ENCODE results near the gene CPNE7.

Gene CPNE7

DNA sequence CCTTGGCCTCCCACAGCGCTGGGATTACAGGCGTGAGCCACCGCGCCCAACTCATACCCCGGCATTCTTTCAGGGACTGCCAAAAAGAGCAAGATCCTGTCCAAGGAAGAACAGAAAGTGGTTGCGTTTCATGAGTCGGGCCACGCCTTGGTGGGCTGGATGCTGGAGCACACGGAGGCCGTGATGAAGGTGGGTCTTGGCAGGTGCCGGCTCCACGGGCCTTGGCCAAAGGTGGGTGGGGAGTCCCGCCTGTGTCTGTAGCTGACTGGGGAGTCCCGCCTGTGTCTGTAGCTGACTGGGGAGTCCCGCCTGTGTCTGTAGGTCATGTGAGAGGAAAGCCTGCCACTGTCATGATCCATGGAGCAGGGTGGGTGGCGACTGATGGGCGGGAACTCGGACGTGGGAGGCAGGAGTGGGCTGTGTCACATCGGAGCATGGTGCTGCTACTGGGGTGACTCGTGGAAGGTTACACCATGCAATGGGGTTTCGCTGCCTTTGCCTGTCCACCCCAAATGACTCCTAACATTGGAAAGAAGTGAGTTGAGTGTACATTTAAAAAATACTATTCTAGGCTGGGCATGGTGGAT lies 25.0 kb upstream of the CPNE7 start:
- no peak for DNase-seq

GRCh38 chr16:89552329-89552728 lies 23.2 kb upstream of the CPNE7 start:
- no peak for DNase-seq

GRCh38 chr16:89552913-89553312 lies 22.6 kb upstream of the CPNE7 start:
- DNase-seq: no peak

- no peak for DNase-seq
These were observed 21.8 kb upstream of the CPNE7 start for GRCh38 chr16:89553733-89554132.

DNA sequence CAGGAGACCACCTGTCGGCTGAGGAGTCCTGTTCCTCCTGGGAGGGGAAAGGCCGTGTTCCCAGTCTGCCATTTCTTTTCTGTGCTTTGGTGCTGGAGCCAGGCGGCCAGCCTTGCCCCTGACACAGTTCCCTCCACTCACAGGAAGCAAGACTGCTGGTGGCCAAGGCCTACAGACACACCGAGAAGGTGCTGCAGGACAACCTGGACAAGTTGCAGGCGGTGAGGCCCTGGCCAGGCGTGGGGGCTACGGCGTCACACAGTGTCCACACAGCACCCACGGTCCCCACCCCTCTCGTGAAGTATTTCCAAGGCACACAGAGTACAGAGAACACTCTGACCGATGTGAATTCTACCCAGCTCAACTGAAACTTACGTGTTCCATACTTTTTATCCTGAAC lies 21.2 kb upstream of the CPNE7 start:
- DNase-seq: no peak

DNA sequence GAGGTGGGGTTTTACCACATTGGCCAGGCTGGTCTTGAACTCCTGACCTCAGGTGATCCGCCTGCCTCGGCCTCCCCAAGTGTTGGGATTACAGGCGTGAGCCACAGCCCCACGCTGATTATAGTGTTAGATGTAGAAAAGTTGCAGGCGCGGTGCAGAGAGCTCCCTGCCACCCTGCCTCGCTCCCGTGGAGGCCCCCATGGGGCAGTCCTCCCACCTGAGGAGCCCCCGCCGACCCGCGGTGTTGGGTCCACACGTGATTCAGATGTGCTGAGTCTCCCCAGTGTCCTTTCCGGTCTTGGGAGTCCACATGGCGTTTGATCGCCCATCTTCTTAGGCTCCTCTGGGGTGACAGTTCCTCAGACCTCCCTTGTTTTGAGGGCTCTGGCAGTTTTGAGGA lies 20.3 kb upstream of the CPNE7 start:
- no peak for DNase-seq

DNA sequence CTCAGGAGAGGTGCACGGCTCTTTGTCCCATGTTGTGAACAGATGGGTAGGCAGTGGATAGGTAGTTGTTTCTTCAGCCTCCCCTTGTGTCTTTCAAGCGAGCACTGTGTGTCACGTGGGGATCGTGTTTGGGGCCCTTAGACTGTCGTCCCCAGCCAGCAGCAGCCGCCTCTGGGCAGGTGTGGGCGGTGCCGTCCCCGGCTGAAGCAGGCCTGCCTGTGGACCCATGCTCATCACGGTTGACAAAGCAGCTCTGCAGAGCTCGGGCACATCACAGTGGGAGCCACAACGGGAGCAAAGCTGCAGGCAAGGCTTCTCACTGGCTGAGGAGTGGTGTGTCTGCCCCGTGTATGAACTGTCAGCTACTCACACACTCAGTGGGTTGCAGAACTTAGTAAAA lies 19.8 kb upstream of the CPNE7 start:
- DNase-seq: no peak

DNA sequence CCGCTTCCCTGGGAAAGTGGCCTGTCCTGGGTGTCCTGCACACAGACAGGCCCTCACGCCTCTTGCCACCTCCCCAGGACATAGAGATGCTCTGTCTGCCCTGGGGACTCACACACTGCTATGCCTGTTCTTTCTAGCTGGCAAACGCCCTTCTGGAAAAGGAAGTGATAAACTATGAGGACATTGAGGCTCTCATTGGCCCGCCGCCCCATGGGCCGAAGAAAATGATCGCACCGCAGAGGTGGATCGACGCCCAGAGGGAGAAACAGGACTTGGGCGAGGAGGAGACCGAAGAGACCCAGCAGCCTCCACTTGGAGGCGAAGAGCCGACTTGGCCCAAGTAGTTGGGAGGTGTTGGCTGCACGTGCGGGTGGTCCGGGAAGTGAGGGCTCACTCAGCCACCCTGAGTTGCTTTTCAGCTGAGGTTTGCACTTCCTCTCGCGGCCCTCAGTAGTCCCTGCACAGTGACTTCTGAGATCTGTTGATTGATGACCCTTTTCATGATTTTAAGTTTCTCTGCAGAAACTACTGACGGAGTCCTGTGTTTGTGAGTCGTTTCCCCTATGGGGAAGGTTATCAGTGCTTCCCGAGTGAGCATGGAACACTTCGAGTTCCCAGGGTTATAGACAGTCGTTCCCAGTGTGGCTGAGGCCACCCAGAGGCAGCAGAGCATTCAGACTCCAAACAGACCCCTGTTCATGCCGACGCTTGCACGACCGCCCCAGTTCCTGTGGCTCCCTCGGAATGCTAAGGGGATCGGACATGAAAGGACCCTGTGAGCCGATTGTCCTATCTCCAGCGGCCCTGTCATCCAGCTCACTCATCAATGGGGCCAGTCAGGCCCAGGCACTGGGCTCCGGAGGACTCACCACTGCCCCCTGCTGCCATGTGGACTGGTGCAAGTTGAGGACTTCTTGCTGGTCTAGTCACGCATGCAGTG lies 18.5 kb upstream of the CPNE7 start:
- peak; percentile 85 for DNase-seq

- DNase-seq: no peak
These were observed 17.7 kb upstream of the CPNE7 start for GRCh38 chr16:89557690-89558490.

GRCh38 chr16:89560378-89561141 lies 15.0 kb upstream of the CPNE7 start, which contains the start of gene RPL13:
Gene RPL13 (plus strand): TSS chr16:89560682. CDS start chr16:89560960, 278 bp downstream.
- peak; percentile 89 for DNase-seq

- peak; percentile 30 for DNase-seq
These were observed 14.2 kb upstream of the CPNE7 start for GRCh38 chr16:89561142-89561883.

DNA sequence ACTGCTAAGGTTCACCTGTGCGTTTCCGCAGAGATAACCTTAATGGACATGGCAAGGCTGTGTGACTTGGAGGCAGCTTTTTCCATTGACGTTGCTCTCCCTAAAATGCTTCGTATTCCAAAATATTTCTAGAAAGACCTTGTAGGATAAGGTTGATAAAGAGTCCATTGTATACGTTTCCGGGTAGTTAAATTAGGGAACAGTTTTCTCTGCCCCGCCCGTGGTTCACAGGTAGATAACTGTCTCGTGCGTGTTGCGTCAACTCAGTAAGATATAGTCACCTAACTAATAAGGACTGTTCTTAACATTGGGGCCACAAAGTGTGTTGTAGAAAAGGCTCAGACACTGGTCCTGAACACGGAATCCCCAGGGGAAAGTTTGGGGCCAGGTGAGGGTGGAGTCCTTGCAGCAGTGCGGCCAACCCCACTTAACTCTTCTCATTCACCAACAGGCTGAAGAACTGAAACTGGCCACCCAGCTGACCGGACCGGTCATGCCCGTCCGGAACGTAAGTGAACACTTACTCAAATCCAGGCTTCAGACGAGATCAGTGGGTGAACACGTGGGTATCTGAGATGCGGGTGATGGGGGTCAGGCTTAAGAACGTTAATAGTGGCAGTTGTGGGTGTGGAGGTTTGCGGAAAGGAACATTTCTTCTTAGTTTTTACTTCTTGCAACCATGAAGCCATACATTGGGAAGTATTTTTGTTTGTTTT lies 13.5 kb upstream of the CPNE7 start:
- DNase-seq: no peak

- no peak for DNase-seq
These were observed 12.6 kb upstream of the CPNE7 start for GRCh38 chr16:89562939-89563338.

GRCh38 chr16:89563639-89564392 lies 11.7 kb upstream of the CPNE7 start:
- DNase-seq: no peak

DNA sequence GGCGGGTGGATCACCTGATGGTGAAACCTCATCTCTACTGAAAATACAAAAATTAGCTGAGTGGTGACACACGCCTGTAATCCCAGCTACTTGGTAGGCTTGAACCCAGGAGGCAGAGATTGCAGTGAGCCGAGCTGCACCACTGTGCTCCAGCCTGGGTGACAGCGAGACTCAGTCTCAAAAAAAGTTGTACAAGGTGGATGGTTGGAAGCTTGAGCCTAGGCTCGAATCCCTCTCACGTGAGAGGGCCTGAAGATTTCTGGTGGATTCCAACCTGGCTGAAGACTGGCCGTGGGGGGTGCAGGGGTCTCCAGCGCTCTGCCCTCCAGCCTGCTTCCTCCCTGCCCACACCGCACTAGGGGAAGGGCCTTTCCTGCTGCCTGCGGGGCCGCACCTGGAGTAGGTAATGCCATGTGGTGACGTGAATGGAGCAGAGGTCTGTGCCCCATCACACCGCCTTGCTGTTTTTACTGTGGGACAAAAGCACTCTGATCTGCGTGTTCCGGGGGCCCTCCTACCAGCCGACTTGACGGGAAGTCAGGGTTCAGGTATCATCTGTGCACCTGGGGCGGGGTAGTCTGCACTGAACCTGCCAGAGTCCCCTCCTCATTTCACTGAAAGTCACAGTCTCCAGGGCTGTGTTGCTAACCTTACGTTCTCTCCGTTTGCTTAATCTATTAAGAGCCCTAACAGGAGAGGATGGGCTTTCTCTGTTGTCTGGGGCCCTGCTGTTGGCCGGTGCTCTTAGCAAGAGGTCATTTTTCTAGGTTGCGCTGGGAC lies 10.9 kb upstream of the CPNE7 start:
- DNase-seq: peak; percentile 35

DNA sequence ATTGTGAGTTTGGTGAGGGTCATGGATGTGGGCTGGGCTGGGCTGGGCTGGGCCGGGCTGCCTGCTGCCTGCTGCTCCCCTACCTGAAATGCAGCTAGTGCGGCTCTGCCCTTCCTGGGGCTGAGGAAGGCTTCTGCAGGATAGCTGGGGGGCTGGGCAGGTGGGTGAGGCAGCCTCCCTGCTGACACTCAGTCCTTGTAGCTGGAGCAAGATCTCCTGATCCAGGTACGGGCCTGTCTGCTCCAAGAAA lies 10.4 kb upstream of the CPNE7 start:
- no peak for DNase-seq

DNA sequence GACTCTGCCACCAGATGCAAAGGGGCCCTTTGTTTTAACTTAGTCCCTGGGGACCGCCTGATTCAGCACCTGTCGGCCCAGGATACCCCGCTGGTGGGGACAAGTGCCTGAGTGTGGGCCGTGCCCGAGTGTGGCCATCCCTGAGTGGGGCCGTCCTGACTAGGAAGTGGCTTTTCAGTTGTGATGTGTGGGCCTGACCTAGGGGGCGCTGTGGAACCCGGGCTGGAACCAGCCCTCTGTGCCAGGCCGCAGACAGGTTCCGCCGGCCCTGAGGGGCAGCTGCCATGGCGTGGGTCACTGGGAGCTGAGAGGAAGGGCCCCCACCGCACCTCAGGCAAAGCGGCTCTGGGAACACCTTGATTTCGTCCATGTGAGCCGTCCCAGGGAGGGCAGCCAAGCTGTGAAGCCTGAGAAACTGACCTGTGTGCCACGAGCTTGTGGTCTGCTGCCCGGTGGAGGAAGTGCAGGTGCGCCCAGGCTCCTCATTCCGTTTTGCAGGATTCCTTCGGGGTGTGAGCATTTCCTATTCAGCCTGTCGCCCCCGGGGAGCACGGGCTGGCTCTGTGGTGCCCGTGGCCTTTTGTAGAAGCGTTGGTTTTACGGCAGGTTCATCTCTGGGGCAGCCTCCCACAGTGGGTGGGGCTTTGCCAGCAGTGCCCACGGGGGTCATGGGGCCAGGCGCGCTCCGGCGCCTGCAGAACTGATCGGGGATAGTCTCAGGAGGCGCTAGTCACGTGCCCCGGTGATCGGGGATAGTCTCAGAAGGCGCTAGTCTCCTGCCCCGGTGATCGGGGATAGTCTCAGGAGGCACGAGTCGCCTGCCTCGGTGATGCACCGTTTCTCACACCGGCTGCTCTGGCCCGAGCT lies 9.8 kb upstream of the CPNE7 start:
- peak; percentile 60 for DNase-seq

- no peak for DNase-seq
These were observed 7.6 kb upstream of the CPNE7 start for GRCh38 chr16:89567656-89568594.

Measured in activated T-cell treated with anti-CD3 and anti-CD28 coated beads, Interleukin-2, amount 50 U/mL, for 1 hour (primary cell).